GM12874 (cell line): ENCODE results near the gene TRIP10.

Source experiments
- TF ChIP-seq, protein P1 (sequence below): IDR thresholded peaks from 2 replicates; pipeline ENCODE4 v1.5.1; 2011; ENCODE audit warnings: low read depth, mild to moderate bottlenecking, control low read depth, low read length, moderate library complexity; ENCODE audit not compliant: insufficient read depth

Gene TRIP10

DNA sequence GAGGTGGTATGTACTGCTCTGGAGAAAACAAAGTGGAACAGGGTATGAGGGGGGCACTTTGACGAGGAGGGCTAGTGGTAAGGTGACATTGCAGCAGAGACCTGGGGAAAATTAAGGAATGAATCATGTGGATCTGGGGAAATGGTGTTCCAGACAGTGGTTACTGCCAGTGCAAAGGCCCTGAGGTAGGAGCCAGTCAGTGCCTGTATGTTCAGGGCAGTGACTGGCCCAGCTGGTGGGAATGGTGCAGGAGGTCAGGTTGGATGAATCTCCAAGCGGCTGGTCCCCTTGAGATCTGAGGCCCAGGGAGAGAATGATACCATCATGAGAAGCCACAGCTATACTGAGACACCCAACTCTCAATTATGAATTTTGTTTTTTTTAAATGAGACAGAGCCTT, 38.0 kb downstream of the TRIP10 start:
- TF ChIP-seq, protein P1, sequence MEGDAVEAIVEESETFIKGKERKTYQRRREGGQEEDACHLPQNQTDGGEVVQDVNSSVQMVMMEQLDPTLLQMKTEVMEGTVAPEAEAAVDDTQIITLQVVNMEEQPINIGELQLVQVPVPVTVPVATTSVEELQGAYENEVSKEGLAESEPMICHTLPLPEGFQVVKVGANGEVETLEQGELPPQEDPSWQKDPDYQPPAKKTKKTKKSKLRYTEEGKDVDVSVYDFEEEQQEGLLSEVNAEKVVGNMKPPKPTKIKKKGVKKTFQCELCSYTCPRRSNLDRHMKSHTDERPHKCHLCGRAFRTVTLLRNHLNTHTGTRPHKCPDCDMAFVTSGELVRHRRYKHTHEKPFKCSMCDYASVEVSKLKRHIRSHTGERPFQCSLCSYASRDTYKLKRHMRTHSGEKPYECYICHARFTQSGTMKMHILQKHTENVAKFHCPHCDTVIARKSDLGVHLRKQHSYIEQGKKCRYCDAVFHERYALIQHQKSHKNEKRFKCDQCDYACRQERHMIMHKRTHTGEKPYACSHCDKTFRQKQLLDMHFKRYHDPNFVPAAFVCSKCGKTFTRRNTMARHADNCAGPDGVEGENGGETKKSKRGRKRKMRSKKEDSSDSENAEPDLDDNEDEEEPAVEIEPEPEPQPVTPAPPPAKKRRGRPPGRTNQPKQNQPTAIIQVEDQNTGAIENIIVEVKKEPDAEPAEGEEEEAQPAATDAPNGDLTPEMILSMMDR: no peak

DNA sequence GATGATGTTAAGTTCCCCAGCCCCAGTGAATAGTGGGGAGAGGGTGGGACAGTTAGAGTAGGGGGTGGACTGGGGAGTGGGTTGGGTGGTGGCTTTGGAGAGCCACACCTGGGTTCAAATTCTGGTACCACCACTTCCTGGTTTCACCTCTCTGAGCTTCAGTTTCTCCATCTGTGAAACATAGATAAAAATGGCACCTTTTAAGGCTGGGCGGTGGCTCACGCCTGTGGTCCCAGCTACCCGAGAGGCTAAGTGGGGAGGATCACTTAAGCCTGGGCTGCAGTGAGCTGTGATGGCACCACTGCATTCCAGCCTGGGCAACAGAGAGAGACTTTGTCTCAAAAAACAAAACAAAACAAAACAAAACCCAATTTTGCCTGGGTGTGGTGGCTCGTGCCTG, 38.9 kb downstream of the TRIP10 start:
- TF ChIP-seq, protein P1: no peak

DNA sequence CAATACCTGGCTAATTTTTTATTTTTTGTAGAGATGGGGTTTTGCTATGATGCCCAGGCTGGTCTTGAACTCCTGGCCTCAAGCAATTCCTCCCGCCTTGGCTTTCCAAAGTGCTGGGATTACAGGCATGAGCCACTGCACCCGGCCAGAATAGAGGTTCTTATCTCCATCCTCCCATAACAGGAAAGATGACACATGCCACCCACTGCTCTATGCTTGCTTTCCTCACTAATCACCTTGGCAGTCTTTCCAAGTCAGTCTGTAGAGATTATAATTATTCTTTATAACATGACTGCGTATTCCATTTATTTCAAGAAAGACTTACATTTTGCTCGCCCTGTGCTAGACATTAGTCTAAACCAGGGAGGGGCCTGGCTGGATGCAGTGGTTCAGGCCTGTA, 39.7 kb downstream of the TRIP10 start:
- TF ChIP-seq, protein P1: no peak

DNA sequence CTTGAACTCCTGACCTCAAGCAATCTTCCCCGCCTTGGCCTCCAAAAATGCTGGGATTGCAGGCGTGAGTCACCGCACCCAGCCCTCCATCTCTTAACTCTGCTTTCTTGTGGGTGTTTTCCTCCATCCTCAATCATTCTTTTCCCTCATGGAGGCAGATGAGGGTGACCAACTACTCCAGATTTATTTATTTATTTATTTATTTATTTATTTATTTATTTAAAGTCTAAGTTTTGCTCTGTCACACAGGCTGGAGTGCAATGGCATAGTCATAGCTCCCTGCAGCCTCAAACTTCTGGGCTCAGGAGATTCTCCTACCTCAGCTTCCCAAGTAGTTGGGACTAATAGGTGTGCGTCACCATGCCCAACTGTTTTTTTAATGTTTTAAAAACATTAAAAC, 47.9 kb downstream of the TRIP10 start:
- TF ChIP-seq, protein P1: no peak

DNA sequence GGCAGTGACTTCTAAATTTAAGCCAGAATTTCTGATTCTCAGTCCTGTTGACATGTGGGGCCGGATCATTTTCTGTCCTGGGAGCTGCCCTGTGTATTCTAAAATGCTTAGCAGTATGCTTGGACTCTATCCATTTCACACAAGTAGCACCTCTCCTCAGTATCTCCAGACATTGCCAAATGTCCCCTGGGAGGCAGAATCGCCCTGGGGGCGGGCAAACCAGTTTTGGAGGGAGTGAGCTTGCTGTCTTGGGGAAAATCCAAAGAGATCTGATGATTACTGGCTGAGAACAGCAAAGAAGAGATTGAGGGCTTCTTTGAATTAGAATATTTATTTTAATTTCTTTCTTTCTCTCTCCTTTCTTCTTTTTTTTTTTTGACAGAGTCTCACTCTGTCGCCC, 49.4 kb downstream of the TRIP10 start:
- TF ChIP-seq, protein P1: no peak

DNA sequence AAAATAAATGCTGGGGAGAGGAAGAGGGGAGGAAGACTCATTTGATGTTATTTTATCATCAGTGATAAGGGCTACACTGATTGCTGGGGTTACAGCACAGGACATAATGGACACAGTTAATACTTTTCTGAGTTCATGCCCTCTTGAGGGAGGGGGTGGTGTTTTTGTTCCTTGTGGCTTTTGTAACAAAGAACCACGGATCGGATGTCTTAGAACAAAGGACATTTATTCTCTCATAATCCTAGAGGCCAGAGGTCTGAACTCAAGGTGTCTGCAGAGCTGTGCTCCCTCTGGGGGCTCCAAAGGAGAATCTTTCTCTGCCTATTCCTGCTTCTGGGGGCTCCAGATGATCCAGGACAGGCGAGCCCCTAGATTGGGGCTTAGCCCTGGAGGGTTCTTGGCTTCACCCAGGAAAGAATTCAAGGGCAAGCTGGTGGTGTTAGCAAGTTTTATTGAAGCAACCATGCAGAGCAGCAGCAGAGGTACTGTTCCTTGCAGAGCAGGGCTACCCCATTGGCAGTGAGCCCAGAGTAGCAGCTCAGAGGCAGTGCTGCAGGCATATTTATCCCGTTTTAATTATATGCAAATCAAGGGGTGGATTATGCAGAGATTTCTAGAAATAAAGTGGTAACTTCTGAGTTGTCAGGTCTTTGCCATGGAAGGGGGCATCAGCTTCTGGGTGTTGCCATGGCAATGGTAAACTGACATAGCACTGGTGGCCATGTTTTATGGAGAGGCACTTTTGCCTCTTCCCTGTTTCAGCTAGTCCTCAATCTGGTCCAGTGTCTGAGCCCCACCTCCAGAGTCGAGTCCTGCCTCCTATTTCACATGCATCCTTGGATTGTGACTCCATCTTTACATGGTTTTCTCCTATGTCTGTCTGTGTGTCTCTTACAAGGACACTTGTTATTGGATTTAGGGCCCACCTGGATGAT, 51.0 kb downstream of the TRIP10 start:
- TF ChIP-seq, protein P1: no peak

DNA sequence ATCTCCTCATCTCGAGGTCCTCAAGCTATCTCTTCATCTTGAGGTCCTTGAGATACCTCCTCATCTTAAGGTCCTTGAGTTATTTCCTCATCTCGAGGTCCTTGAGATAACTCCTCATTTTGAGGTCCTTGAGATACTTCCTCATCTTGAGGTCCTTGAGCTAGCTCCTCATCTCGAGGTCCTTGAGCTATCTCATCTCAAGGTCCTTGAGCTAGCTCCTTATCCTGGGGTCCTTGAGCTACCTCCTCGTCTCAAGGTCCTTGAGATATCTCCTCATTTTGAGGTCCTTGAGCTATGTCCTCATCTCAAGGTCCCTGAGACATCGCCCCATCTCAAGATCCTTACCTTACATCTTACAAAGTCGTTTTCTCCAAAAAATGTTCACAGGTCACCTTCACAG, 51.8 kb downstream of the TRIP10 start:
- TF ChIP-seq, protein P1: no peak
